Measurements from ENCODE around the gene GRK4.

The GRK4 gene

DNA sequence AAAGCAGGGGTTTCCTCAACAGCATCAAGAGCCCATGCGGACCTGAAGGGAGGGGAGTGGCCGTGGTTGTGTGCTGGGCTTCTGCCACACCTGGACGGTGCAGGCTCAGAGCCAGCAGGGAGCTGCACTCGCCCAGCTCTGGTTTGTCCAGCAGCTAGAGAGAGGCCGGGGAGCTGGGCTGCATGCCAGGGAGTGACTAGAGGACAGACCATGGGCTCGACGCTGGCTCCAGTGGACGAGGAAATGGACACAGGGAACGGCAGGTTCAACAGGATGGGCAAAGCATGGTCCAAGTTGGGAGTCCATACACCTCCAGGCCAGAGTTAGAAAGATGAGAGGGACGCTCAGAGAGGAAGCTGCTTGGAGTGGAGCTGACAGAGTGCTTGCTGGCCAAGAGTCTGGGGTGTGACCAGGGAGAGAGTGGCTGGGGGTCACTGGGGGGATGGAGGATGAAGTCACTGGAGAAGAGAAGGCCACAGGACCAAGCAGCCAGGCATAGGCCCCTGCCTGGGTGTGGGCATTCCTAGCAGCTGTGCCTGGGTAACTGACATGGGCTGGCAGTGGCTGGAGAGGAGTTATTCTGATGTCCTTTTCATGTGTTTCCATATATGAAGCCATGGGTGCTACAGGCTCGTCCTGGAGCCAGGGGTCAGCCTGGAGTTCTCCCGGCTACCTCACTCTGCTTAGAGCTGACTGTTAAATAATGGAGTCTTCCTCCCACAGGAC, 68.1 kb downstream of the GRK4 start:
- DNase-seq (ENCODE audit: low read depth): no peak
- no peak overlapping the region for H3K4me3 ChIP-seq (ENCODE audit: low read depth, low read length)

DNA sequence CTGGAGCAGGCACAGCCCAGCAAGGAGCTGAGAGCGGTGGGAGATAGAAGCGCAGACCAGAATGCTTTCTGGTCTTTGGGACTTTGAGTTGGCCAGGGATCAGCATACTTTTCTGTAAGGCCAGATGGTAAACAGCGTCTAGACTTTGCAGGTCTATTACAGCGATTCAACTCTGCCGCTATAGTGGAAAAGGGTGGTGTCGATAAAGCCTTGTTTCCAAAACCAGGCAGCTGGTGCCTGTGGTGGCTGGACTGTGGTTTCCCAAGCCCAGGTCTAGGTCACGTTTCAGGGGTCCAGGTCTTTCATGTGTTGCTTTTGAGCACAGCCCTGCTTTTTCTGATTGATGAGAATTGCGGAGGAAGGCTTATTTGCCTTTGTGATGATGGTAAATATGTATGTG, 70.9 kb downstream of the GRK4 start:
- no peak for DNase-seq (ENCODE audit: low read depth)
- no peak overlapping the region for H3K4me3 ChIP-seq (ENCODE audit: low read depth, low read length)

DNA sequence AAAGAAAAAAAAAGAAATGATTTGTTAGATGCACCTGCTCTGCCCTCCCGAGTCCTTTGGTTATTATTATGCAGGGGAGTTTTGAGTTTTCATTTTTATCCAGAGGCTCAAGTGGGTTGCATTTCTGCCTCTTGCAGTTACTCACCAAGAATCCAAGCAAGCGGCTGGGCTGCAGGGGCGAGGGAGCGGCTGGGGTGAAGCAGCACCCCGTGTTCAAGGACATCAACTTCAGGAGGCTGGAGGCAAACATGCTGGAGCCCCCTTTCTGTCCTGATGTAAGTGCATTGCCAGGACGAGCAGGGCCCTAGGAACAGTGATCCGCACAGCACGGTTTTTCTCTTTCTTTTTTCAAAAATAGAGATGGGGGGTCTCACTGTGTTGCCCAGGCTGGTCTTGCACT, 71.9 kb downstream of the GRK4 start:
- H3K4me3 ChIP-seq (ENCODE audit: low read depth, low read length): no peak overlapping the region
- no peak for DNase-seq (ENCODE audit: low read depth)

DNA sequence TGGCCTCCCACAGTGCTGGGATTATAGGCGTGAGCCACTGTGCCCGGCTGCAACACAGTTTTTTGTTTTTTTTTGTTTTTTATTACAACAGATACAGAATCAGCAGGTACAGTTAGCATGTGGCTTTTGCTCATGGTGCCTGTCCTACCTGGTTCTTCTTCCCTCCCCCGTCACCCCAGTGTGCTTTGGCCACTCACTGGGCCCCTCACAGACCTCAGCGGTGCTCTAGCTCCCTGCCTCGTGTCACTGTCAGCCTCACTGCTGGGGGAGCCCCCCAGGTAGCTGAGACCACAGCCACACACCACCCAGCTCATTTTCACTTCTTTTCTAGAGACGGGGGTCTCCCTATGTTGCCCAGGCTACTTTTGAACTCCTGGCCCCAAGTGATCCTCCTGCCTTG, 72.3 kb downstream of the GRK4 start:
- H3K4me3 ChIP-seq (ENCODE audit: low read depth, low read length): no peak overlapping the region
- DNase-seq (ENCODE audit: low read depth): no peak

DNA sequence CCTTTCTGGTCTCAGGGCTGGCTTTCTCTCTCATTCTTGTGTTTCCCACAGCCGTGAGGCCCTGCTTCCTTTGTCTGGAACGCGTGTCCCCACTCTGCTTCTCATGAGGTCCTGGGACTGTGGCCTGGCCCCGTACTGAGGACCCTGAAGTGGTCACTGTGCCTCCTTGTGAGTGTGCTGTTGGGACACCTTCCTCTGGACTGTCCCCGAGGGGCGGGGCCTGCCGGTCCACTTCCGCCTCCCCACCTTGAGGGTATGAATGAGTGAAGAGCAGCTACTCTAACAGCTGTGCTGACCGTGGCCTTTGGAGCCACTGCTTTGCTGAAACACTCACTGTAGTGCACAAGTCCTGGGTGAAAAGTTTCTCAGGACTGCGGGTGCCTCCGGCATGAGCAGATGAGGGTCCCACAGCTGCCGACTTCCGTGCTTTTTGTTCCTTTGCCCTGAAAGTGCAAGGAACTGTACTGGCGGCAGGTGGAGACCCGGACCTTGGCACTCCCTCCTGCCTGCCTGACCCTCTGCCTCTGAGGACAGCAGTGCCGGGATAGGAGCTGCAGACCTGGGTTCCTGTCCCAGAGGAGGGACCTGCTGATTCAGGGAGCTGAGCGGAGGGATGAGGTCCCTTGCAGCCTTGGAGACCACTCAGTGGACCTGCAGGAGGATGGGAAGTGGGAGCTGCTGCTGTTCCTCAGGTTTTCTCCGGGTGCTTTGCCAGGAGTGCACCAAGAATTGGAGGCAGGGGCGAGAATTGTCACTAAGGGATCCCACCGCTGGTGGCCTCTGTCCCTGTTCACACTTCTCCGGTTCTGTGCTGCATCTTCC, 73.0 kb downstream of the GRK4 start:
- no peak for DNase-seq (ENCODE audit: low read depth)
- H3K4me3 ChIP-seq (ENCODE audit: low read depth, low read length): no peak overlapping the region

DNA sequence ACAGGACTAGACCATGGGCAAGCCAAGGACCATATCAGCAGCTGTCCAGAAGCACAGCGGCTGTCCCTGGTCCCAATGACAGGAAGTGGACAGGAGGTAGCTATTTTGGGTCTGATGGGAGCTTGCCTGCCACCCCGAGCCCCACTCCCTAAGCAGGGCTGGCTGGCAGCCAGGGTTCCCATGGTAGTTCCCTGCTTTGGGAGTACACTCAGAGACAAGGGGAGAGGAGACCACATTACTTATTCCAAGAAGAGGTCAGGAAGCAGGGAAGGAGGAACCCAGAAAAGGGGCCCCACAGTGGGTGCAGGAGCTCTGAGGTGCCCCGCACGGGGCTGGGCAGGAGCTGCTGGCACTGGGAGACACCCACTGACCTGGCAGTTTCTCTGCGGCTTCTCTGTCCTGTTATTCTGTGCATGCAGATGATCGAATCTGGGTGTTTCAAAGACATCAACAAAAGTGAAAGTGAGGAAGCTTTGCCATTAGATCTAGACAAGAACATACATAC, 74.6 kb downstream of the GRK4 start:
- no peak for DNase-seq (ENCODE audit: low read depth)
- no peak overlapping the region for H3K4me3 ChIP-seq (ENCODE audit: low read depth, low read length)

DNA sequence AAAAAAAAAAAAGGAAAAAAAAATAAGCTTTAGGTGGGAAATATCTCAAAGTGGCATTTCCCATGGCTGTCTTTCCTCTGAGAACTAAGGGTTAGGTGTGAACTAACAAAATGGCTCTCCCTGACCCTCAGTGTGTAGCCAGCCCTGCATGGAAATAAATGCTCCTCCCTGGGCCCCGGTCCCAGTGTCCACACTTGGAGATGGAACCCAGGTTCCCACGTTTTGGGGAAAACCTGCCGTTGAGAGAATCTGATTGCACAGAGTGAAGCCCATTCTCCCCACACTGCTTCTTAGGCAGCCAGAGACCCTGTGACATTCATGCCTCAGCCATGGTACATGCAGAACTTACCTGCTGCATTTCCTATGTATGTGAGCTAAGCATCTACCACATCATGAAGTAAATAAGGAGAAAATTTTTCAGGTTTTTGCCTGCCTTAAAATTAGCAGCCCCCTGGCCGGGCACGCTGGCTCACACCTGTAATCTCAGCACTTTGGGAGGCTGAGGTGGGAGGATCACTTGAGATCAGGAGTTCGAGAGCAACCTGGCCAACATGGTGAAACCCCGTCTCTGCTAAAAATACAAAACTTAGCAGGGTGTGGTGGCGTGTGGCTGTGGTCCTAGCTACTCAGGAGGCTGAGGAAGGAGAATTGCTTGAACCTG, 76.5 kb downstream of the GRK4 start:
- DNase-seq (ENCODE audit: low read depth): no peak
- H3K4me3 ChIP-seq (ENCODE audit: low read depth, low read length): no peak overlapping the region

DNA sequence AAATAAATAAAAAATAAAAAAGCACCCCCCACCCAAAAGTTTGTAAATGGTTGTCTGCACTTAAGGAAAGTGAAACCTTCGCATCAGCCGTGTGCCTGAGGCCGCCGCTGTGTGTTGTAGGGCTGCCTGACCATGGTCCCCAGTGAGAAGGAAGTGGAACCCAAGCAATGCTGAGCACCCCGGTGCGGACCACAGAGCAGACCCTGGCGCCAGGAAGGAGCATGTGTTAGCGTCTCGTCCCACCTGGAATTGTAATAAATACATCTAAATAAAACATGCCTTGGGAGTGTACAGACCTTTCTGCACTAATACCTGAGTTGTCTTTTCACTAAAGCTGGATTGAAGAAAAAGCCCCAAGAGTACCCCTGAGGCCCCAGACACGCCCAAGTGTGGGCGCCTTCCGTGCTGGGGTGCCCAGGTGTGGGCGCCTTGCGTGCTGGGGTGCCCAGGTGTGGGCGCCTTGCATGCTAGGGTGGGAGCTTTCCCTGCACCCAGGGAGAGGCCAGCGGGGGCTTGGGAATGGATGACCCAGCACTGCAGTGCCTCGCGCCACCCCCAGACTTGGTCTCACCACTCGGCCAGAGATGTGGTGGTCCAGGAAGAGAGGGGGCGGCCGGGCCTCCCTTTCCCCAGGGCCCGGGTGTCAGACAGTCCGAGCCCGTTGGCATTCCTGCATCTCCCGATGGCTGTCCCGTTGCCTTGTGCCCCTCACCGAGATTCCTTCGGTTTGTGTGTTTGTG, 77.3 kb downstream of the GRK4 start:
- no peak for DNase-seq (ENCODE audit: low read depth)
- H3K4me3 ChIP-seq (ENCODE audit: low read depth, low read length): no peak overlapping the region

DNA sequence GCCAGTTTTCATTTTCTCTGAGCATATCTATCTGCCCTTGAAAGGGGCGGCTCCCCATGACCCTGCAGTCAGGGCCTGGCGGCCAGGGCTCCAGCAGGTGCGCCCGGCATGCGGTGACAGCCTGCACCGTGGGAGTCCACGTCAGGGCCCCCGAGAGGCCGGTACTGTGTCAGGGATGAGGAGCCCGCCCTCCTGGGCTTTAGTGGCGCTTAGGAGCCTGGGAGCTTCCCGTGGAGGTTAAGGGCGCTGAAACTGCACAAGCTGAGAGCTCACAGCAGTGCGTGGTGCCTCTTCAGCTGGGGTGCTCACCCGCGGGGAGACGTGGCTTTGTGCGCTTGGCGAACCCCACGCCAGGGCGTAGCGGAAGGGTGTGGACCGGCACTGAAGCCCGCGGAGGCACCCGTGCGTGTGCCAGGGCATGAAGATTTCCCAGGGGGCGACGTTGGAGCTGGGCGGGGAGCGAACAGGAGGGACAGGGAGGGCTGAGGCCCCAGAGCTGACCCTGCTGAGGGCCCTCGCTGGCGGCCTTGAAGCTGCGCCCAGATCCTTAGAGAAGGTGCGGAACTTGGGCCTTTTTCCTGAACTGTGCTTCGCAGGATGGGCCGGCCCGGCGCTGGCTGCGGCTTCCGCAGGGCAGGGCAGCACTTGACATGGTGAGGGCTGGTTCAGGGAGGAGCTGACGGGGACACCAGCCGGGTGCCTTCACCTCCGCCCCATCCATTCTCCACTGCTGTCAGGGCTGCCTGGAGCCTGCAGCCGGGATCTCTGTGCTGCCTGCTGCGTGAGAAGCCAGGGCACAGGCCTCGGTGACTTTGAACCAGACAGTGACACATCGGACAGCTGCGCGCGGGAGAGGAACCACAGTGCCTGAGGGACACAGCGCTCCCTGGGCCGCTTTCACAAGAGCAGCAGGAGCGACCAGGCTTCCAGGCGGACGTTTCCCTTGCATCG, 78.1 kb downstream of the GRK4 start:
- H3K4me3 ChIP-seq (ENCODE audit: low read depth, low read length): peak overlapping the region; percentile 42
- no peak for DNase-seq (ENCODE audit: low read depth)

DNA sequence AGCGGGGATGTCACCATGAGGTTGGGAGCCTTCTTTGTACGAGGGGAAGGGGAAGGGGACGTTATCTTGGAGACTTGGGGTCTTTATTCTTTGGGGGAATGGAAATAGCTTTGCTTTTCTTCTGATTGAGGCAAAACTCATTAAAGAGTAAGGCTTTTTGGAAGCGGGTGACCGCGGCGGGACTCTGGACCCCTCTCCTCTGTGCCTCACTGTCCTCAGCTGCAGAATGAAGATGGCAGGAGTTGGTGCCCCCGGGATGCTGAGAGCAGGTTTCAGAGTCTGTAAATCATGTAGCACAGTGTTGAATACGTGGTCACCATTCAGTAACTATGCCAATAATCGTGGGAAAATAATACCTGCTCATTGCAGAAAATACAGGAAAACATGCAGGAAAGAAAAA, 78.9 kb downstream of the GRK4 start:
- peak overlapping the region; percentile 42 for H3K4me3 ChIP-seq (ENCODE audit: low read depth, low read length)
- DNase-seq (ENCODE audit: low read depth): no peak

DNA sequence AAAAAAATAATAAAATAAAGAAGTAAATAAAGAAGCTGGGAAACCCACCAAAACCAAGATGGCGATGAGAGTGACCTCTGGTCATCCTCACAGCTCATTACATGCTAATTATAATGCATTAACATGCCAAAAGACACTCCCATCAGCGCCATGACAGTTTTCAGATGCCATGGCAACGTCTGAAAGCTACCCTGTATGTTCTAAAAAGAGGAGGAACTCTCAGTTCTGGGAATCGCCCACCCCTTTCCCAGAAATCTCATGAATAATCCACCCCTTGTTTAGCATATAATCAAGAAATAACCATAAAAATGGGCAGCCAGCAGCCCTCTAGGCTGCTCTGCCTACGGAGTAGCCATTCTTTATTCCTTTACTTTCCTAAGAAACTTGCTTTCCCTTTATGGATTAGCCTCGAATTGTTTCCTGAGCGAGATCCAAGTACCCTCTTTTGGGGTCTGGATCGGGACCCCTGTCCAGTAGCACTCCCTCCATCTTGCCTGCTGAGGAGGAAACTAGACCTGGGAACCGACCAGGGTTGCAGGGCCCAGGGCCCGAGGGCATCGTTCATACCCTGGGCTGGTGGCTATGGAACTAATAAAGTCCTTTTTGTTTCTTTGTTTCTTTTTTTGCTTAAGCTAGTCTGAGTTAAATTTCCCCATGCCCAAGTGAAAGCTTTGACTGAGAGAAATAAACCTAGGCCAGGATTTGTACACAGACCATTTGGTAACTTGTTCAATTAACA, 80.1 kb downstream of the GRK4 start:
- H3K4me3 ChIP-seq (ENCODE audit: low read depth, low read length): no peak overlapping the region

DNA sequence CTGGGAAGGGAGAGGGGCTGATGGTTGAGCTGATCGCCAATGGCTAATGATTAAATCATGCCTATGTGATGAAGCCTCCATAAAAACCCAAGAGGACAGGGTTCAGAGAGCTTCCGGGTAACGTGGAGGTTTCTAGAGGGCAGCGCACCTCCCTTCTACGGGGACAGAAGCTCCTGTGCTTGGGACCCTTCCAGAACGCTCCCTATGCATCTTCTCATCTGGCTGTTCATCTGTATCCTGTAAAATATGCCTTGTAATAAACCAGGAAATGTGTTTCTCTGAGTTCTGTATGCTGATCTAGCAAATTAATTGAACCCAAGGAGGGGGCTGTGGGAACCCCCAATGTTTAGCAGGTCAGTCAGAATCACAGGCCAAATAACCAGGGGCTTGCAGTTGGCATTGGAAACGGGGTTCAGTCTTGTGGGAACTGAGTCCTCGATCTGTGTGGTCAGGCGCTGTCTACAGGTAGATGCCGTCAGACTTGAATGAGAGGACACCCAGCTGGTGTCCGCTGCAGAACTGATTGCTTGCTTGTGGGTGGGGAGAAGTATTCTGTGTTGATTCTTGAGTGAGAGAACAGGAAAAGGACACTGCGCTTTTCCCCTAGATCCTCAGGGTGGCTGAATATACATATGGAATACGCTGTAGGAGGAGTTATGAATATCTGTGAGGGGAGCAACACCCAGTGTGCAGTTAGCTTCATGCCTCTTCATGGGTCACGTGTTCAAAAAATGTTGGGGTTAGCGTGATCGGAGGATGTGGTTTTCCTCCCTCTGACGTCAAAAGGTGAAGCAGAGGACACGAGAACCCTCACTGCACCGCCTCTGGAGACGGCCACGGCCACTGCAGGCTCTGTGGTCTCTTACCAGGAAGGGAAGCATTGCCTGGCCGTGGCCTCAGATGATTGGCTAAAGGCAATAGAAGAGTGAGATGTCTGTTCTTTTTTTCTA, 81.8 kb downstream of the GRK4 start:
- H3K4me3 ChIP-seq (ENCODE audit: low read depth, low read length): no peak overlapping the region

More for the DNA sequence above, 80.1 kb downstream of the GRK4 start:
- DNase-seq (ENCODE audit: low read depth): no peak

DNA sequence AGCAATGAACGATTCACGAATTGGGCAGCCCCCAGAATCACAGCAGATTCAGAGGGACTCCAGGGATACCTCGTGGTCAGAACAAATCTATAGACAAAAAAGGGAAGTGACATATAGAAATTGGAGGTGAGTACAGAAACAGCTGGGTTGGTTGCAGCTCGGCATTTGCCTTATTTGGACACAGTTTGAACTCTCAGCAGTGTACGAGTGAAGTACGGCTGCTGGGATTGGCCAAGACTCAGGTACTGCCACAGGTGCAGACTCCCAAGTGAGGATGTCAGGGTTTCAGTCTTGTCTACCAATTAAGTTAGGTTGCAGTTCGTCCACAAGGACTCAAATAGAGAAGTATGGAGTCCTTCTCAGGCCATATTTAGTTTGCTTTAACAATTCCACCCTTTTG, 82.8 kb downstream of the GRK4 start:
- H3K4me3 ChIP-seq (ENCODE audit: low read depth, low read length): no peak overlapping the region
- DNase-seq (ENCODE audit: low read depth): no peak

More for the DNA sequence above, 81.8 kb downstream of the GRK4 start:
- DNase-seq (ENCODE audit: low read depth): peak; percentile 19

DNA sequence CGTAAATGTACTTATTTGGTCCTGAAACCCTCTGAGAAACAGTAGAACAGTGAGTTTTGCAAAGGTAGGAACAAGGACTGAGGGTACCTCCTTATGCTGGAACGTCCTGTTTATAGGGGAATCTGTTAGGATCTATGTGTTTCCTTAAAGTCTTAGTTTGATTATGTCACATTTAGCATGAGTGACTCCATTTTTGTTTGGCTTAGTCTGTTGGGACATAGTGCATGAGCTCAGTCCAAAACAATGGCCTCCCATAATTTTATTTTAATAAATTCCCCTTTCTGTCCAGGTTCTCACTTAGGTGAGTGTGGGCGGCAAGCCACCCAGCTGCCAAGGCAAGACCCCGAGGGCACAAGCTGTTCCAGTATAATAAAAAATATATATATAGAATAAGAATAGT, 83.3 kb downstream of the GRK4 start:
- no peak for DNase-seq (ENCODE audit: low read depth)
- no peak overlapping the region for H3K4me3 ChIP-seq (ENCODE audit: low read depth, low read length)

DNA sequence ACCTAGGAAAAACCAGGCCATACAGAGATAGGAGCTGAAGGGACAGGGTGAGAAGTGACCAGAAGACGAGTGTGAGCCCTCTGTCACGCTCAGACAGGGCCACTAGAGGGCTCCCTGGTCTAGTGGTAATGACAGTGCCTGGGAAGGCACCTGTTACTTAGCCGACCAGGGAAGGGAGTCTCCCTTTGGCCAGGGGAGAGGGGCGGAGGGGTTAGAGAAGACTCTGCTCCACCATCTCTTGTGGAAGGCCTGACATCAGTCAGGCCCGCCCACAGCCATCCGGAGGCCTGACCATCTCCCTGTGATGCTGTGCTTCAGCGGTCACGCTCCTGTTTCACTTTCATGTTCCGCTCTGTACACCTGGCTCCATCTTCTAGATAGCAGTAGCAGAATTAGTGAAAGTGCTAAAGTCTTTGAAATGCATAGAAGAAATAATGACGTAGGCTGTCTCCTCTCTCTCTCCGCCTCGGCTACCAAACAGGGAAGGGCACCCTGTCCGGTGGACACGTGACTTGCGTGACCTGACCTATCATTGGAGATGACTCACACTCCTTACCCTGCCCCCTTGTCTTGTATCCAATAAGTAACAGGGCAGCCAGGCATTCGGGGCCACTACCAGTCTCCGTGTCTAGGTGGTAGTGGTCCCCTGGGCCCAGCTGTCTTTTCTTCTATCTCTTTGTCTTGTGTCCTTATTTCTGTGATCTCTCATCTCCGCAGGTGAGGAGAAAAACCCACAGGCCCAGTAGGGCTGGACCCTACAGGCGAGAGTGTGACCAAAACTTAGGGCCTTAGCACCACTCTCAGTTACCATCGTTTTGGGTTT, 84.3 kb downstream of the GRK4 start:
- H3K4me3 ChIP-seq (ENCODE audit: low read depth, low read length): no peak overlapping the region

More for the DNA sequence above, 84.3 kb downstream of the GRK4 start:
- DNase-seq (ENCODE audit: low read depth): no peak

Measured in skeletal muscle cell (primary cell).